SK-N-SH (cell line): ENCODE results near the gene TFAP2A. TPM values are rescaled to one million over a fixed set of nuclear protein-coding genes. Genes with fewer than 3 reads are reported as not detected.

Experiments used
- CTCF ChIA-PET: fragments of 300-600, 350-600 bp; formaldehyde crosslinking; extraction: SDS; loops from one replicate; lab custom pipeline; 2021; lab: Yijun Ruan, JAX
- POLR2A ChIA-PET: fragments of 350-600 bp; sonication (Branson Sonifier 250); formaldehyde crosslinking; extraction: SDS; loops from one replicate; lab custom pipeline; 2020; ENCODE audit warnings: antibody characterized with exemption, inconsistent platforms; lab: Yijun Ruan, JAX
- DNase-seq: peaks from one replicate; pipeline ENCODE4 v3.0.0; 2012
- H2AFZ ChIP-seq: fragments of 200-600 bp; sonication (generic); 2 replicates; pipeline ENCODE4 v1.8.1; 2016; ENCODE audit warnings: antibody characterized with exemption, mild to moderate bottlenecking, low read depth
- H3F3A ChIP-seq: fragments of 200-600 bp; sonication (generic); replicated peaks from 2 replicates; pipeline ENCODE3; 2016; ENCODE audit warnings: antibody characterized with exemption, mild to moderate bottlenecking; ENCODE audit not compliant: insufficient read depth
- H3K27ac ChIP-seq, 2 experiments: fragments of 200-500 bp in 1 of 2; fragments of 200-600 bp in 1 of 2; sonication (Bioruptor generic) in 1 of 2; sonication (generic), shearing (Covaris generic) in 1 of 2; 2 replicates each; pipeline versions ENCODE4 v1.5.1 to v1.6.1; 2014 to 2016; ENCODE audit warnings: low read depth in 2 of 2, inconsistent platforms in 1 of 2, low read length in 1 of 2, mild to moderate bottlenecking in 1 of 2, mixed read lengths in 1 of 2
- H3K27me3 ChIP-seq: fragments of 200-600 bp; sonication (generic), shearing (Covaris generic); 2 replicates; pipeline ENCODE4 v1.6.1; 2016; ENCODE audit warnings: mixed run types; ENCODE audit not compliant: insufficient read depth
- H3K36me3 ChIP-seq, 2 experiments: fragments of 200-500 bp in 1 of 2; fragments of 200-600 bp in 1 of 2; sonication (Bioruptor generic) in 1 of 2; sonication (generic) in 1 of 2; replicated peaks in 1 of 2; 2 replicates each; pipeline versions ENCODE3 to v1.5.1; 2014 to 2016; ENCODE audit warnings: low read length in 1 of 2, mild to moderate bottlenecking in 1 of 2; ENCODE audit not compliant: insufficient read depth in 2 of 2, control insufficient read depth in 1 of 2
- H3K4me1 ChIP-seq, 2 experiments: fragments of 200-500 bp in 1 of 2; fragments of 200-600 bp in 1 of 2; sonication (Bioruptor generic) in 1 of 2; sonication (generic), shearing (Covaris generic) in 1 of 2; 2 replicates each; pipeline versions ENCODE4 v1.5.1 to v1.6.1; 2014 to 2016; ENCODE audit warnings: low read depth in 1 of 2, low read length in 1 of 2, mixed run types in 1 of 2; ENCODE audit not compliant: insufficient read depth in 2 of 2, control insufficient read depth in 1 of 2
- H3K4me2 ChIP-seq: fragments of 200-600 bp; sonication (generic), shearing (Covaris generic); 2 replicates; pipeline ENCODE4 v1.6.1; 2017; ENCODE audit warnings: mixed run types
- H3K4me3 ChIP-seq, 2 experiments: fragments of 200-500 bp in 1 of 2; fragments of 200-600 bp in 1 of 2; sonication (Bioruptor generic) in 1 of 2; sonication (generic), shearing (Covaris generic) in 1 of 2; 2 replicates each; pipeline versions ENCODE4 v1.5.1 to v1.8.1; 2014 to 2016; ENCODE audit warnings: low read depth in 2 of 2, inconsistent platforms in 1 of 2, low read length in 1 of 2, mild to moderate bottlenecking in 1 of 2, mixed read lengths in 1 of 2, moderate library complexity in 1 of 2
- H3K79me2 ChIP-seq: fragments of 200-600 bp; sonication (generic); 2 replicates; pipeline ENCODE4 v1.8.1; 2017; ENCODE audit warnings: mild to moderate bottlenecking; ENCODE audit not compliant: insufficient read depth
- H3K9ac ChIP-seq: fragments of 200-600 bp; sonication (generic); 2 replicates; pipeline ENCODE4 v1.6.1; 2017; ENCODE audit warnings: mixed run types
- H3K9me2 ChIP-seq: fragments of 200-600 bp; sonication (generic); 2 replicates; pipeline ENCODE4 v1.6.1; 2017; ENCODE audit warnings: mixed run types
- H3K9me3 ChIP-seq: fragments of 200-600 bp; sonication (generic); 2 replicates; pipeline ENCODE4 v1.6.1; 2017; ENCODE audit warnings: mixed run types, mild to moderate bottlenecking, moderate library complexity
- H4K20me1 ChIP-seq: fragments of 200-600 bp; sonication (generic); 2 replicates; pipeline ENCODE4 v1.6.1; 2017; ENCODE audit warnings: mild to moderate bottlenecking, mixed run types; ENCODE audit not compliant: insufficient read depth
- CHD2 ChIP-seq: fragments of 150-350 bp; IDR thresholded peaks from 2 replicates; pipeline ENCODE4 v1.6.1; 2018; ENCODE audit warnings: low read length; ENCODE audit not compliant: partially characterized antibody
- CTCF ChIP-seq: fragments of 200-600 bp; sonication (generic); IDR thresholded peaks from 2 replicates; pipeline ENCODE4 v1.6.1; 2017; ENCODE audit warnings: antibody characterized with exemption, mild to moderate bottlenecking, moderate library complexity
- FOXJ3 ChIP-seq: sonication (generic); formaldehyde crosslinking; IDR thresholded peaks from 2 replicates; pipeline ENCODE4 v1.5.1; 2020; ENCODE audit warnings: mild to moderate bottlenecking, missing genetic modification reagents
- GABPA ChIP-seq: IDR thresholded peaks from 2 replicates; pipeline ENCODE4 v1.4.0; 2012; ENCODE audit warnings: low read depth, mild to moderate bottlenecking
- GATA2 ChIP-seq: sonication (generic); formaldehyde crosslinking; IDR thresholded peaks from 2 replicates; pipeline ENCODE4 v1.5.0; 2020; ENCODE audit warnings: mild to moderate bottlenecking, missing genetic modification reagents
- MAX ChIP-seq: IDR thresholded peaks from 2 replicates; pipeline ENCODE4 v1.4.0; 2012; ENCODE audit warnings: low read depth
- NFIC ChIP-seq: IDR thresholded peaks from 2 replicates; pipeline ENCODE4 v1.4.0; 2012; ENCODE audit warnings: borderline replicate concordance
- NRF1 ChIP-seq: IDR thresholded peaks from 2 replicates; pipeline ENCODE4 v1.6.1; 2012; ENCODE audit warnings: low read depth, mild to moderate bottlenecking, low read length
- POLR2AphosphoS5 ChIP-seq: IDR thresholded peaks from 2 replicates; pipeline ENCODE4 v1.6.1; 2012; ENCODE audit warnings: low read depth, low read length
- RCOR1 ChIP-seq: fragments of 150-350 bp; IDR thresholded peaks from 2 replicates; pipeline ENCODE4 v1.6.1; 2017; ENCODE audit warnings: antibody characterized with exemption, low read length
- REST ChIP-seq: IDR thresholded peaks from 2 replicates; pipeline ENCODE4 v1.6.1; 2012; ENCODE audit warnings: mild to moderate bottlenecking, low read depth, low read length, moderate library complexity
- RFX5 ChIP-seq: IDR thresholded peaks from 2 replicates; pipeline ENCODE4 v1.6.1; 2012; ENCODE audit warnings: mild to moderate bottlenecking, improper control_type of control experiment, low read length
- USF2 ChIP-seq: fragments of 150-350 bp; IDR thresholded peaks from 2 replicates; pipeline ENCODE4 v1.6.1; 2017; ENCODE audit warnings: antibody characterized with exemption, low read length, low read depth, borderline replicate concordance
- ZBTB33 ChIP-seq: IDR thresholded peaks from 2 replicates; pipeline ENCODE4 v1.4.0; 2012; ENCODE audit warnings: low read depth, borderline replicate concordance
- WGBS: methylation state at CpG from one replicate; pipeline ENCODE4 v1.1.6; 2017; ENCODE audit warnings: low lambda C conversion rate; 5-methylcytosine and 5-hydroxymethylcytosine counted together
- polyA plus RNA-seq, 3 experiments: library from polyadenylated mRNA; depleted of rRNA; stranded (reverse); fragments of >200 nt; gene quantifications; 2 replicates each; pipeline ENCODE4 v1.2.3, GENCODE V29; 2012

The TFAP2A gene
- polyA plus RNA-seq, 1 of the 3 experiments (the other 2 are of a cell fraction) = 0.07 TPM

GRCh38 chr6:10449751-10450150, 34.9 kb upstream of the TFAP2A start (continued):
- TF ChIP-seq USF2 (no peak), RFX5 (no peak), MAX (no peak), NFIC (no peak), GATA2 (no peak)

- 7% methylated on average over 1 of the region's 1 CpG for WGBS
- CTCF ChIA-PET = no interaction called here
Measured at GRCh38 chr6:10448096-10448495, 33.2 kb upstream of the TFAP2A start.

GRCh38 chr6:10446548-10446947, 31.7 kb upstream of the TFAP2A start:
- WGBS = no CpG with 5 or more reads among the region's 1 CpG
- Histone ChIP-seq H3K9me3 (no peaks in the 10 kb centered on the region), H3K9ac (no peak overlapping the region), H3K79me2 (no peaks in the 10 kb centered on the region), H3K9me2 (no peaks in the 10 kb centered on the region), H3K36me3 (no peaks in the 10 kb centered on the region), H4K20me1 (no peaks in the 10 kb centered on the region), H3F3A (no peaks in the 10 kb centered on the region), H3K27me3 (no peaks in the 10 kb centered on the region), H3K4me1 (peaks cover 0 to 3% of the 10 kb centered on the region in 2 experiments; a peak in 1 of 4 replicates), H3K4me3 (no peak overlapping the region), H3K27ac (no peak overlapping the region), H3K4me2 (no peak overlapping the region), H2AFZ (no peak overlapping the region)
- CTCF ChIA-PET = interaction anchor here (3.1 kb wide), 1 partner anchor 11 kb away, joined by 13 read pairs; no protein-coding TSS in a partner anchor
- POLR2A ChIA-PET = no interaction called here
- DNase-seq = no peak
- TF ChIP-seq REST = no peak
- TF ChIP-seq RFX5 = no peak
- no peak for TF ChIP-seq ZBTB33
- TF ChIP-seq CHD2 = no peak
- TF ChIP-seq GATA2 = no peak
- TF ChIP-seq GABPA = no peak

More at GRCh38 chr6:10448096-10448495, 33.2 kb upstream of the TFAP2A start:
- Histone ChIP-seq H3K27ac (no peak overlapping the region), H4K20me1 (no peaks in the 10 kb centered on the region), H3K4me2 (no peak overlapping the region), H2AFZ (no peak overlapping the region), H3K36me3 (no peaks in the 10 kb centered on the region), H3K9me2 (no peaks in the 10 kb centered on the region), H3K79me2 (no peaks in the 10 kb centered on the region), H3K27me3 (no peaks in the 10 kb centered on the region), H3K4me3 (no peak overlapping the region), H3K9ac (no peak overlapping the region), H3K4me1 (peaks cover 0 to 5% of the 10 kb centered on the region in 2 experiments; a peak in 1 of 4 replicates), H3F3A (no peaks in the 10 kb centered on the region), H3K9me3 (no peaks in the 10 kb centered on the region)
- POLR2A ChIA-PET = no interaction called here
- no peak for DNase-seq
- TF ChIP-seq RFX5 (no peak), RCOR1 (no peak), FOXJ3 (CRISPR knock-in tag) (no peak), CTCF (no peak), POLR2AphosphoS5 (no peak), NRF1 (no peak)
